Spleen (tissue), 7 donors: ENCODE data around the gene YDJC.

Source experiments
- POLR2A ChIP-seq, 3 donors: fragments of 450-650 bp; IDR thresholded peaks; one replicate each; pipeline ENCODE4 v1.5.1; 2017; ENCODE audit warnings: antibody characterized with exemption in 3 of 3, mild to moderate bottlenecking in 1 of 3
- POLR2AphosphoS5 ChIP-seq, 3 donors: sonication (generic); formaldehyde crosslinking; IDR thresholded peaks; one replicate each; pipeline ENCODE4 v1.5.1; 2017; ENCODE audit warnings: antibody characterized with exemption in 3 of 3
- TF ChIP-seq, protein P1 (sequence below), 11 experiments: fragments of 200-600 bp in 7 of 11; fragments of 450-650 bp in 4 of 11; sonication (generic) in 4 of 11; IDR thresholded peaks in 8 of 11; conservative IDR thresholded peaks in 3 of 11; 1 replicate in 7 of 11; 2 replicates in 4 of 11; pipeline versions ENCODE4 v1.4.0 to v1.8.0; 2016 to 2021; ENCODE audit warnings: antibody characterized with exemption in 11 of 11, inconsistent platforms in 4 of 11, mild to moderate bottlenecking in 1 of 11
- donor health status: DM: no; HTN: no; CAD: no; lungs with moderate emphysema.
- donor health status: DM: no; HTN: no; CAD: no.
- donor health status: DM: no; HTN: no; CAD: no.

DNA sequence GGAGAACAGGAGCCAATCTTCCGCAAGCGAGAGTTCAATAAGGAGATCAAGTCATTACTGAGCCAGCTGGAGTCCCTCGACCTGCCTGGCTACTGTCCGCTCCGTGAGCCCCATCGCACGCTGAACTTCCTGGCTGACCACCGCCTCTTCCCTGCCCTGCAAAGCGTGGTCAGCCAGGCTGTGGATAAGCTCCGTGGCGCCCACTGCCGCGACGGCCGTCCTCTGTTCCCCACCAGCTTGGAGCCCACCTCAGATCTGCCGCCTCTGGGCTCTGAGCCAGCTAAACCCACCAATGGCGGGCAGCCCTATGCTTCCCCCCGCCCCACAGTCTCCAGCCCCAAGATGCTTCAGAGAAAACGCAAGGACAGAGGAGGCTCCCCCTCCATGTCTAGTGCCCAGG is 5.0 kb upstream of the YDJC start:
- TF ChIP-seq POLR2AphosphoS5 (IDR thresholded peaks at IDR 0.05), result no peak
- TF ChIP-seq POLR2A (IDR thresholded peaks at IDR 0.05), result no peak
- TF ChIP-seq, protein P1, sequence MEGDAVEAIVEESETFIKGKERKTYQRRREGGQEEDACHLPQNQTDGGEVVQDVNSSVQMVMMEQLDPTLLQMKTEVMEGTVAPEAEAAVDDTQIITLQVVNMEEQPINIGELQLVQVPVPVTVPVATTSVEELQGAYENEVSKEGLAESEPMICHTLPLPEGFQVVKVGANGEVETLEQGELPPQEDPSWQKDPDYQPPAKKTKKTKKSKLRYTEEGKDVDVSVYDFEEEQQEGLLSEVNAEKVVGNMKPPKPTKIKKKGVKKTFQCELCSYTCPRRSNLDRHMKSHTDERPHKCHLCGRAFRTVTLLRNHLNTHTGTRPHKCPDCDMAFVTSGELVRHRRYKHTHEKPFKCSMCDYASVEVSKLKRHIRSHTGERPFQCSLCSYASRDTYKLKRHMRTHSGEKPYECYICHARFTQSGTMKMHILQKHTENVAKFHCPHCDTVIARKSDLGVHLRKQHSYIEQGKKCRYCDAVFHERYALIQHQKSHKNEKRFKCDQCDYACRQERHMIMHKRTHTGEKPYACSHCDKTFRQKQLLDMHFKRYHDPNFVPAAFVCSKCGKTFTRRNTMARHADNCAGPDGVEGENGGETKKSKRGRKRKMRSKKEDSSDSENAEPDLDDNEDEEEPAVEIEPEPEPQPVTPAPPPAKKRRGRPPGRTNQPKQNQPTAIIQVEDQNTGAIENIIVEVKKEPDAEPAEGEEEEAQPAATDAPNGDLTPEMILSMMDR (IDR thresholded peaks at IDR 0.05 in 8 of 11, conservative IDR thresholded peaks at IDR 0.05 in 3 of 11), result no peak
